Peyer's patch (tissue), 4 donors: ENCODE measurements around the gene CCDC190. TPM values are rescaled to one million over a fixed set of nuclear protein-coding genes. Genes with fewer than 3 reads are reported as not detected.

Source experiments
- DNase-seq, 3 donors: peaks; one replicate each; pipeline ENCODE4 v3.0.0-alpha.2; 2017 to 2019
- H3K27ac ChIP-seq, 4 donors: fragments of 200-600 bp; sonication (generic); one replicate each; pipeline ENCODE4 v1.5.1; 2016 to 2019
- H3K27me3 ChIP-seq, 2 donors: fragments of 200-600 bp; sonication (generic); one replicate each; pipeline ENCODE4 v1.5.1; 2019
- H3K36me3 ChIP-seq, 3 donors: fragments of 200-600 bp; sonication (generic); one replicate each; pipeline ENCODE4 v1.5.1; 2016 to 2019
- H3K4me1 ChIP-seq, 4 donors: fragments of 200-600 bp; sonication (generic); one replicate each; pipeline ENCODE4 v1.5.1; 2016 to 2019
- H3K4me3 ChIP-seq, 4 donors: fragments of 200-600 bp; sonication (generic); 1 replicate in 3 of 4; 2 replicates in 1 of 4; pipeline ENCODE4 v1.5.1; 2016 to 2019; ENCODE audit warnings: mild to moderate bottlenecking in 1 of 4
- H3K9me3 ChIP-seq, 4 donors: fragments of 200-600 bp; sonication (generic); one replicate each; pipeline ENCODE4 v1.5.1; 2016 to 2019; ENCODE audit warnings: mild to moderate bottlenecking in 1 of 4
- POLR2A ChIP-seq, 2 donors: fragments of 450-650 bp; IDR thresholded peaks; one replicate each; pipeline ENCODE4 v1.5.1; 2017; ENCODE audit warnings: antibody characterized with exemption in 2 of 2, mild to moderate bottlenecking in 2 of 2, moderate library complexity in 2 of 2
- total RNA-seq, 4 donors: library from RNA; depleted of rRNA; stranded (reverse); fragments of >200 nt; gene quantifications; one replicate each; pipeline ENCODE4 v1.1.0, GENCODE V29; 2016
- TF ChIP-seq, protein P1 (sequence below), 6 experiments: fragments of 450-650 bp in 4 of 6; fragments of 200-600 bp in 2 of 6; sonication (generic) in 1 of 6; IDR thresholded peaks; one replicate each; pipeline ENCODE4 v1.5.1; 2017 to 2019; ENCODE audit warnings: antibody characterized with exemption in 6 of 6, mild to moderate bottlenecking in 3 of 6, moderate library complexity in 1 of 6

CCDC190 gene
- total RNA-seq, 4 donors from 2014 or later: not detected

GRCh38 chr1:162861625-162862024 is 650 bp upstream of the CCDC190 start:
- Histone ChIP-seq H3K27ac (peak overlapping the region in 1 of 4 donors; percentile 12), H3K9me3 (no peaks in the 10 kb centered on the region), H3K27me3 (no peaks in the 10 kb centered on the region), H3K4me1 (no peaks in the 10 kb centered on the region), H3K4me3 (no peak overlapping the region), H3K36me3 (no peaks in the 10 kb centered on the region)
- DNase-seq: no peak
- no peak for TF ChIP-seq POLR2A (IDR thresholded peaks at IDR 0.05)
- TF ChIP-seq, protein P1, sequence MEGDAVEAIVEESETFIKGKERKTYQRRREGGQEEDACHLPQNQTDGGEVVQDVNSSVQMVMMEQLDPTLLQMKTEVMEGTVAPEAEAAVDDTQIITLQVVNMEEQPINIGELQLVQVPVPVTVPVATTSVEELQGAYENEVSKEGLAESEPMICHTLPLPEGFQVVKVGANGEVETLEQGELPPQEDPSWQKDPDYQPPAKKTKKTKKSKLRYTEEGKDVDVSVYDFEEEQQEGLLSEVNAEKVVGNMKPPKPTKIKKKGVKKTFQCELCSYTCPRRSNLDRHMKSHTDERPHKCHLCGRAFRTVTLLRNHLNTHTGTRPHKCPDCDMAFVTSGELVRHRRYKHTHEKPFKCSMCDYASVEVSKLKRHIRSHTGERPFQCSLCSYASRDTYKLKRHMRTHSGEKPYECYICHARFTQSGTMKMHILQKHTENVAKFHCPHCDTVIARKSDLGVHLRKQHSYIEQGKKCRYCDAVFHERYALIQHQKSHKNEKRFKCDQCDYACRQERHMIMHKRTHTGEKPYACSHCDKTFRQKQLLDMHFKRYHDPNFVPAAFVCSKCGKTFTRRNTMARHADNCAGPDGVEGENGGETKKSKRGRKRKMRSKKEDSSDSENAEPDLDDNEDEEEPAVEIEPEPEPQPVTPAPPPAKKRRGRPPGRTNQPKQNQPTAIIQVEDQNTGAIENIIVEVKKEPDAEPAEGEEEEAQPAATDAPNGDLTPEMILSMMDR (IDR thresholded peaks at IDR 0.05): no peak

- H3K27ac ChIP-seq: no peak overlapping the region
- H3K4me3 ChIP-seq: no peak overlapping the region
- no peak for DNase-seq
- no peaks in the 10 kb centered on the region for H3K27me3 ChIP-seq
- H3K9me3 ChIP-seq: no peaks in the 10 kb centered on the region
- no peaks in the 10 kb centered on the region for H3K4me1 ChIP-seq
- H3K36me3 ChIP-seq: no peaks in the 10 kb centered on the region
- TF ChIP-seq POLR2A (IDR thresholded peaks at IDR 0.05): no peak
Measured at GRCh38 chr1:162859191-162859590, 1.8 kb downstream of the CCDC190 start.

GRCh38 chr1:162857850-162858249 is 3.1 kb downstream of the CCDC190 start:
- Histone ChIP-seq H3K36me3 (no peaks in the 10 kb centered on the region), H3K27me3 (no peaks in the 10 kb centered on the region), H3K27ac (no peak overlapping the region), H3K4me3 (no peak overlapping the region), H3K9me3 (no peaks in the 10 kb centered on the region), H3K4me1 (no peaks in the 10 kb centered on the region)
- DNase-seq: no peak
- no peak for TF ChIP-seq POLR2A (IDR thresholded peaks at IDR 0.05)
- TF ChIP-seq, protein P1 (IDR thresholded peaks at IDR 0.05): no peak

DNA sequence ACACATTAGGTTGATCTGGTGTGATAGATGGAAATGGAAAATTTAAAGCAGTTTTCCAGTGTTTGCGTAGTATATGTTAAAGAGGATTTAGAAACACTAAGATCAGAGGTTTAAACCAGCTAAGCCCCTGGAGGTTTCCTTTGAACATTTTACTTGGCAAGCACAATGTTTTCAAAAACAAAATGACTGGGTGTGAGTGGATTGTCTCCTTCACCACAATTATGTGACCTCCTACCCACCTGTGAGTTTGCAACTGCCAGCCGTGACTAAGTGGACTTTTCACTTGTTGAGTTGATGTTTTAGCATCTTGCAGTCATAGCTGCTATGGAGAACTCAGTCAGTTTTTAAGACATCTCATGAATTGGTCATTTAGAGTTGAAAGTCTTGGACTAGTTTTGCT is 4.7 kb downstream of the CCDC190 start:
- H3K4me1 ChIP-seq: no peaks in the 10 kb centered on the region
- no peaks in the 10 kb centered on the region for H3K27me3 ChIP-seq
- H3K36me3 ChIP-seq: no peaks in the 10 kb centered on the region
- no peaks in the 10 kb centered on the region for H3K9me3 ChIP-seq
- no peak for DNase-seq
- no peak overlapping the region for H3K27ac ChIP-seq
- H3K4me3 ChIP-seq: no peak overlapping the region
- no peak for TF ChIP-seq POLR2A (IDR thresholded peaks at IDR 0.05)
- TF ChIP-seq, protein P1 (IDR thresholded peaks at IDR 0.05): no peak

DNA sequence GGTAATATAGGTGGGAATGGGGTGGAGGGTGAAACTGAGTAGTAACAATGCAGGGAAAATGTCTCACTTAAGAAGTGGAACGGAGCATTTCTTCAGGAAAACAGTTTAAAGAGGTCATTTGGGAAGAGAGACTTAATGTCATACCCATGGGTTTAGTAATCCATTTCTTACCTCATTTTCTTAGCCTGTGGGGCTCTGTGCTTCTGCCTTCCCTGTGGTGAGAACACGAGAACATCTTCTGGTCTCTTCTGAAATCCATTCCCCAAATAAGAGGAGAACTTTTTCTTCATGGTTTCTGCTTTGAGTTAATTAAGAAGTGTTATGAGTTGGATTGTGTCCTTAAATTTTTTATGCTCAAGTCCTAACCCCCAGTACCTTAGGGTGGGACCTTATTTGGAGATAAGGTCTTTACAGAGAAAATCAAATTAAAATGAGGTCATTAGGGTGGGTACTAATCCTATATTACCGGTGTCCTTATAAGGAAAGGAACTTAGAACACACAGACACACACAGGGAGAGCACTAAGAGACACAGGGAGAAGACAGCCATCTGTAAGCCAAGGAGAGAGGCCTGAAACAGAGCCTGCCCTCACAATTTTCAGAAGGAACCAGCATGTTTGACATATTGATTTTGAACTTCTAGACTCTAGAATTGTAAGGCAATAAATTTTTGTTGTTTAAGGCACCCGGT is 5.4 kb downstream of the CCDC190 start:
- TF ChIP-seq, protein P1 (IDR thresholded peaks at IDR 0.05): no peak
- no peak for TF ChIP-seq POLR2A (IDR thresholded peaks at IDR 0.05)
- no peak overlapping the region for H3K27ac ChIP-seq
- no peaks in the 10 kb centered on the region for H3K4me1 ChIP-seq
- no peaks in the 10 kb centered on the region for H3K36me3 ChIP-seq
- no peak overlapping the region for H3K4me3 ChIP-seq
- no peak for DNase-seq
- H3K27me3 ChIP-seq: no peaks in the 10 kb centered on the region
- H3K9me3 ChIP-seq: no peaks in the 10 kb centered on the region

GRCh38 chr1:162854245-162854882 is 6.6 kb downstream of the CCDC190 start:
- DNase-seq: peak; percentile 39 to 78 (median 48)
- TF ChIP-seq, protein P1 (IDR thresholded peaks at IDR 0.05): peak in 5 of 6 experiments; percentile 12 to 73 (median 64)
- TF ChIP-seq POLR2A (IDR thresholded peaks at IDR 0.05): no peak

More at GRCh38 chr1:162854245-162854882, 6.6 kb downstream of the CCDC190 start:
- no peaks in the 10 kb centered on the region for H3K36me3 ChIP-seq
- no peaks in the 10 kb centered on the region for H3K27me3 ChIP-seq
- H3K4me1 ChIP-seq: no peaks in the 10 kb centered on the region
- H3K27ac ChIP-seq: no peak overlapping the region
- H3K4me3 ChIP-seq: no peak overlapping the region
- H3K9me3 ChIP-seq: no peaks in the 10 kb centered on the region
